Measurements from ENCODE around the gene CEP131. TPM values are rescaled to one million over a fixed set of nuclear protein-coding genes. Genes with fewer than 3 reads are reported as not detected.

The CEP131 gene
- total and polyA plus RNA-seq, 2 of the 8 experiments (the other 6 are each of a cell fraction or from before 2014, with no cell fraction given) = 5.9 to 23.2 TPM

GRCh38 chr17:81160747-81161453 lies 61.9 kb downstream of the CEP131 start (continued):
- no peak for TF ChIP-seq NANOG (IDR thresholded peaks at IDR 0.05; ENCODE audit: insufficient read depth, low read depth, low read length, poor library complexity, severe bottlenecking)

All from H1 (cell line).